ENCODE data around the gene TRIM46. TPM values are rescaled to one million over a fixed set of nuclear protein-coding genes. Genes with fewer than 3 reads are reported as not detected.
A peak's percentile ranks its signal among the peaks of the same experiment; 100 is the strongest.

Gene TRIM46
- total RNA-seq, 1 donor from 2014 or later, result under 0.01 TPM

DNA sequence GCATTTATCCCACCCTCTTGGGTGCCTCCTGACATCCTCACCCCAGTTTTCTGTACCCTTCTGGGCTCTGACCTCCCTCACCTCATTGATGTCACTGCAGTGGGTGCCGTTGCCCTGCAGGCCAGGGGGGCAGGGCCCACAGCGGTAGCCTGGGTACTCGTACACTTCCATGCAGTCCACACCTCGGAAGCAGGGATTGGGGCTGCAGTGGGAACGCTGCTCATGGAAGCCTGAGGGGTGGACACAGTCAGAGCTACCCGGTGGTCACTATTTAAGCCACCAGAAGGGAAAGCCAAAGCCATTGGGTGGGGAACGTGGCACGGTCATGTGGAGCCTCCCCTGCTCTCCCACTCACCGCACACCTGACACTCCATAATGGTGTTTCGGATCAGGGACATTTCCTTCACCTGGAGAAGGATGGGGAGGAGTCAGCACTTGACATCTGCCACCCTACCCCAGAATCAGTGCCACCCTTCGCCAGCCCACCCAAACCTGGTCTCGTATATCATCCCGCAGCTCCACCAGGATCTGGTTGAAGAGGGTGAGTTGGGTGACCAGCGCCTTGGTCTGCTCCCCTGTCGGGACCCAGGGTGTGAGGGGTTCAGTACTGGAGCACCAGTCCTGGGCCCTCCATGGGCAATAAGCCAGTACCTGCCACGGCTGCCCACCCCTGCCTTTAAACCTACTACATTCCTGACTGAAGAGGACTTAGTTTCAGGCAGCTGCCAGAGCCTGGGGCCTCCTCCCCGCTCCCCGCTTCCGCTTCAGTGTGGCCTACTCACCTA, 29.3 kb downstream of the TRIM46 start:
- no peak overlapping the region for H3K27ac ChIP-seq (ENCODE audit: low read depth, low read length)
- no peak overlapping the region for H3K9ac ChIP-seq (ENCODE audit: low read depth in 1 of 3, low read length in 3 of 3)
- H3K36me3 ChIP-seq (ENCODE audit: control insufficient read depth in 3 of 3, insufficient read depth in 3 of 3, low read length in 3 of 3), result peaks cover 4 to 24% (median 10%) of the 10 kb centered on the region in 3 donors
- no peaks in the 10 kb centered on the region for H3K9me3 ChIP-seq (ENCODE audit: control insufficient read depth in 3 of 3, low read length in 3 of 3)
- H3K4me3 ChIP-seq (ENCODE audit: low read length in 3 of 3), result no peak overlapping the region
- H3K4me1 ChIP-seq (ENCODE audit: control insufficient read depth in 3 of 3, insufficient read depth in 3 of 3, low read length in 3 of 3), result peaks cover 14 to 20% (median 17%) of the 10 kb centered on the region in 3 donors
- H3K27me3 ChIP-seq (ENCODE audit: control insufficient read depth in 3 of 3, insufficient read depth in 3 of 3, low read length in 3 of 3), result no peaks in the 10 kb centered on the region

GRCh38 chr1:155205035-155205434, 31.4 kb downstream of the TRIM46 start:
- Histone ChIP-seq H3K36me3 (ENCODE audit: control insufficient read depth in 3 of 3, insufficient read depth in 3 of 3, low read length in 3 of 3) (peaks cover 2 to 20% (median 5%) of the 10 kb centered on the region in 3 donors), H3K27me3 (ENCODE audit: control insufficient read depth in 3 of 3, insufficient read depth in 3 of 3, low read length in 3 of 3) (no peaks in the 10 kb centered on the region), H3K9ac (ENCODE audit: low read depth in 1 of 3, low read length in 3 of 3) (no peak overlapping the region), H3K4me1 (ENCODE audit: control insufficient read depth in 3 of 3, insufficient read depth in 3 of 3, low read length in 3 of 3) (peaks cover 21 to 29% (median 25%) of the 10 kb centered on the region in 3 donors), H3K27ac (ENCODE audit: low read depth, low read length) (no peak overlapping the region), H3K9me3 (ENCODE audit: control insufficient read depth in 3 of 3, low read length in 3 of 3) (no peaks in the 10 kb centered on the region), H3K4me3 (ENCODE audit: low read length in 3 of 3) (no peak overlapping the region)

DNA sequence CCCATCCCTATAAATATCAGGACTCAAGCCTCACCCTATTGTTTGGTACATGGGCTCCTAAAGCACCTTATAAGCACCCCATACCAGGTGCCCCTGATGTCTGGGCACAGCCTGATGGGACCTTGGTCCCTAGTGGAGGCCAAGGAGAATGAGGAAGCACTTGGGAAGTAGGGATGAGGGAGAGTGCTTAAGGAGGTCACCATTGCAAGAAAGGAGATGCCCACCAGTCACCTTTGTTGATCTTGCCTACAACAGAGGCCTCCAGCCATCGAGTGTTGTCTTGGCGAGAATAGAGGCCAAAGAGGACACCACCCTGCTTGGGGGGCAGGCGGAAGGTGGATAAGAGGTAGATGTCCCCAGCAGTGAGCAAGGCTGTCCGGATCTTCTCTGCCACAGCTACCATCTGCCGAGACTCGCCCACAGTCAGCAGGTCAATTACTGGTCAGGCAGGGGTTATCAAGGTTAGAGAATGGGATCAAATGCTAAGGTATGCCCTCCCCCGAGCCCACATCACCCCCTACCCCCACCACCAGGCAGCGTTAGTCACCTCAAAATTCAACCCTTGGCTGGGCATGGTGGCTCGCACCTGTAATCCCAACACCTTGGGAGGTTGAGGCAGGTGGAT, 32.4 kb downstream of the TRIM46 start:
- Histone ChIP-seq H3K36me3 (ENCODE audit: control insufficient read depth in 3 of 3, insufficient read depth in 3 of 3, low read length in 3 of 3) (peaks cover 0 to 20% (median 6%) of the 10 kb centered on the region in 3 donors), H3K9ac (ENCODE audit: low read depth in 1 of 3, low read length in 3 of 3) (no peak overlapping the region), H3K9me3 (ENCODE audit: control insufficient read depth in 3 of 3, low read length in 3 of 3) (no peaks in the 10 kb centered on the region), H3K27ac (ENCODE audit: low read depth, low read length) (no peak overlapping the region), H3K4me3 (ENCODE audit: low read length in 3 of 3) (no peak overlapping the region), H3K4me1 (ENCODE audit: control insufficient read depth in 3 of 3, insufficient read depth in 3 of 3, low read length in 3 of 3) (peaks cover 21 to 31% (median 31%) of the 10 kb centered on the region in 3 donors), H3K27me3 (ENCODE audit: control insufficient read depth in 3 of 3, insufficient read depth in 3 of 3, low read length in 3 of 3) (no peaks in the 10 kb centered on the region)

DNA sequence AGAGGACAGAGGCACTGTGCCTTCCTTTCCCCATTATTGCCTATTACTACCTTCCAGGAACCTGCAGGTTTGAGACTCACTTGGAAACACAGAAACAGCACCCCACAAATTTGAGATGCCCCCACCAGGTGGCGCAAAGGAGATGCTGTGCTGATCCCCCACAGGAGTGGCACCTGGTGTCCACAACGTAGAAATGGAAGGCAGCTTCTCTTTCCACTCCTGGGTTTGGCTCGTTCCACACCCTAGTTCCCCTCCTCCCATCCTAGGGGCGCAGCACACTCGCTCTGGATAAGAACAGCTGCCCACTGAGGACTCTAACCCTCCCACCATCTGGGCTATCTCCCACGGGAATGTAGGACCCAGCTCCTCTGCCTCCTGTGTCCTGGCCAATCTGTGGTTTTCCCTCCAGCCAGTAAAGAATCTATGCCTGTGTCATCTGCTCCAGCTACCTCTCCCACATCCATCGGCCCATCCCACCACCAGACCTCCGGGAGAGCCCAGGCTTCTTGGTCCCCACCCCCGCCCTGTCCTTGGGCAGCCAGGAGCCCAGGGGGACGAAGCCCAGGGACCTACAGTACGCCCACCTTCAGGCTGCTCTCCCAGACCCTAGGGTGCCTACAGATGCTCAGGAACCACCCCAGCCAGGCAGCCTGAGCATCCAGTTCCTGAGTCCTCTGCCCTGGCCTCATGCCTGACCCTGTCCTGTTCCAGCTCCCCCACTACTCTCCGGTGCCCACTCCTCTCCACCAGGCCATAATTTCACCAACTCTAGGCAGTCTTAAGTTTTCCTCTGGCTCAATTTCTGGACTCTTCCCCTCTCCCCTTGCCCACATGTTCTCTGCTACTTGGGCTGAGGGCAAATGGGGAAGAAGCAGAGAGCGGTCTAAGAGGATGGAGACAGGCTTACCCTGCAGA, 33.5 kb downstream of the TRIM46 start:
- H3K4me1 ChIP-seq (ENCODE audit: control insufficient read depth in 3 of 3, insufficient read depth in 3 of 3, low read length in 3 of 3), result peaks cover 21 to 33% (median 31%) of the 10 kb centered on the region in 3 donors
- H3K27ac ChIP-seq (ENCODE audit: low read depth, low read length), result peak overlapping the region; percentile 99
- H3K9me3 ChIP-seq (ENCODE audit: control insufficient read depth in 3 of 3, low read length in 3 of 3), result no peaks in the 10 kb centered on the region
- H3K27me3 ChIP-seq (ENCODE audit: control insufficient read depth in 3 of 3, insufficient read depth in 3 of 3, low read length in 3 of 3), result no peaks in the 10 kb centered on the region
- peaks cover 0 to 19% (median 10%) of the 10 kb centered on the region in 3 donors for H3K36me3 ChIP-seq (ENCODE audit: control insufficient read depth in 3 of 3, insufficient read depth in 3 of 3, low read length in 3 of 3)
- peak overlapping the region; percentile 45 to 98 (median 74) for H3K4me3 ChIP-seq (ENCODE audit: low read length in 3 of 3)
- H3K9ac ChIP-seq (ENCODE audit: low read depth in 1 of 3, low read length in 3 of 3), result peak overlapping the region; percentile 46 to 74 (median 67)

- Histone ChIP-seq H3K27ac (ENCODE audit: low read depth, low read length) (peak within 1 kb of the TSS; percentile 99), H3K4me1 (ENCODE audit: control insufficient read depth in 3 of 3, insufficient read depth in 3 of 3, low read length in 3 of 3) (peaks cover 21 to 34% (median 31%) of the 10 kb centered on the region in 3 donors), H3K27me3 (ENCODE audit: control insufficient read depth in 3 of 3, insufficient read depth in 3 of 3, low read length in 3 of 3) (no peaks in the 10 kb centered on the region), H3K9ac (ENCODE audit: low read depth in 1 of 3, low read length in 3 of 3) (peak within 1 kb of the TSS; percentile 94 to 98 (median 97)), H3K9me3 (ENCODE audit: control insufficient read depth in 3 of 3, low read length in 3 of 3) (no peaks in the 10 kb centered on the region), H3K36me3 (ENCODE audit: control insufficient read depth in 3 of 3, insufficient read depth in 3 of 3, low read length in 3 of 3) (peaks cover 0 to 19% (median 11%) of the 10 kb centered on the region in 3 donors), H3K4me3 (ENCODE audit: low read length in 3 of 3) (peak within 1 kb of the TSS; percentile 98 to 100 (median 100))
These were observed 34.3 kb downstream of the TRIM46 start, which contains the start of gene THBS3 for GRCh38 chr1:155207806-155208540. TSS of gene THBS3 (minus strand) at chr1:155207897. CDS start at chr1:155207876, 21 bp downstream.

GRCh38 chr1:155208541-155209311, 35.1 kb downstream of the TRIM46 start, which contains the start of gene MTX1:
TSS of gene MTX1 (plus strand) at chr1:155208695. CDS start at chr1:155208805, 110 bp downstream.
- H3K4me3 ChIP-seq (ENCODE audit: low read length in 3 of 3), result peak within 1 kb of the TSS; percentile 98 to 100 (median 100)
- no peaks in the 10 kb centered on the region for H3K27me3 ChIP-seq (ENCODE audit: control insufficient read depth in 3 of 3, insufficient read depth in 3 of 3, low read length in 3 of 3)
- H3K36me3 ChIP-seq (ENCODE audit: control insufficient read depth in 3 of 3, insufficient read depth in 3 of 3, low read length in 3 of 3), result peaks cover 0 to 19% (median 11%) of the 10 kb centered on the region in 3 donors
- H3K27ac ChIP-seq (ENCODE audit: low read depth, low read length), result peak within 1 kb of the TSS; percentile 99
- peak within 1 kb of the TSS; percentile 94 to 98 (median 97) for H3K9ac ChIP-seq (ENCODE audit: low read depth in 1 of 3, low read length in 3 of 3)
- H3K4me1 ChIP-seq (ENCODE audit: control insufficient read depth in 3 of 3, insufficient read depth in 3 of 3, low read length in 3 of 3), result peaks cover 21 to 34% (median 31%) of the 10 kb centered on the region in 3 donors
- no peaks in the 10 kb centered on the region for H3K9me3 ChIP-seq (ENCODE audit: control insufficient read depth in 3 of 3, low read length in 3 of 3)

DNA sequence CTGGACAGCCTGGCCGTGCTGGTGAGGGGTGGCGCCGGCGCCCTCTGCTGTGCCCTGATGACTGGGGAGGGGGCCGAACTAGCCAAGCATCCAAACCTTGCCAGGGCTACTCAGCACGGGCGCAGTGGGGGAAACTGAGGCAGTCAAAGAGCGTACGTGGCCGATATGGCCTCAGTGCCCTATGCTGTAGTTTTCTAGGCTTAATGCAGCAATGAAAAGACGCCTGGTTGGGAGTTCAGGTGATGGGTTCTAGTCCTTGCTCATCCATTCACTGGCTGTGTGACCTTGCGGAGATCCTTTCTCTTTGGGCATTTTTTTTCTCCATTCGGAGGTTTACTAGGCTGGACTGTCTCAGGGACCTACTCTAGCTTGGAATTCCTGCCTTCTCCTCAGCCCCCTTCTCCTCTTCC, 35.7 kb downstream of the TRIM46 start:
- no peaks in the 10 kb centered on the region for H3K9me3 ChIP-seq (ENCODE audit: control insufficient read depth in 3 of 3, low read length in 3 of 3)
- H3K27me3 ChIP-seq (ENCODE audit: control insufficient read depth in 3 of 3, insufficient read depth in 3 of 3, low read length in 3 of 3), result no peaks in the 10 kb centered on the region
- H3K4me3 ChIP-seq (ENCODE audit: low read length in 3 of 3), result peak overlapping the region; percentile 98 to 100 (median 100)
- peaks cover 21 to 34% (median 31%) of the 10 kb centered on the region in 3 donors for H3K4me1 ChIP-seq (ENCODE audit: control insufficient read depth in 3 of 3, insufficient read depth in 3 of 3, low read length in 3 of 3)
- peaks cover 0 to 19% (median 11%) of the 10 kb centered on the region in 3 donors for H3K36me3 ChIP-seq (ENCODE audit: control insufficient read depth in 3 of 3, insufficient read depth in 3 of 3, low read length in 3 of 3)
- peak overlapping the region; percentile 94 to 98 (median 97) for H3K9ac ChIP-seq (ENCODE audit: low read depth in 1 of 3, low read length in 3 of 3)
- peak overlapping the region; percentile 99 for H3K27ac ChIP-seq (ENCODE audit: low read depth, low read length)

GRCh38 chr1:155210314-155211104, 36.9 kb downstream of the TRIM46 start:
- peaks cover 21 to 34% (median 31%) of the 10 kb centered on the region in 3 donors for H3K4me1 ChIP-seq (ENCODE audit: control insufficient read depth in 3 of 3, insufficient read depth in 3 of 3, low read length in 3 of 3)
- peak overlapping the region in 1 of 3 donors; percentile 98 for H3K4me3 ChIP-seq (ENCODE audit: low read length in 3 of 3)
- no peak overlapping the region for H3K9ac ChIP-seq (ENCODE audit: low read depth in 1 of 3, low read length in 3 of 3)
- H3K9me3 ChIP-seq (ENCODE audit: control insufficient read depth in 3 of 3, low read length in 3 of 3), result no peaks in the 10 kb centered on the region
- peaks cover 0 to 18% (median 11%) of the 10 kb centered on the region in 3 donors for H3K36me3 ChIP-seq (ENCODE audit: control insufficient read depth in 3 of 3, insufficient read depth in 3 of 3, low read length in 3 of 3)
- no peak overlapping the region for H3K27ac ChIP-seq (ENCODE audit: low read depth, low read length)
- H3K27me3 ChIP-seq (ENCODE audit: control insufficient read depth in 3 of 3, insufficient read depth in 3 of 3, low read length in 3 of 3), result no peaks in the 10 kb centered on the region

Data from skeletal muscle tissue (tissue), 4 donors.